K562 (cell line): ENCODE data around the gene SNU13. TPM values are rescaled to one million over a fixed set of nuclear protein-coding genes. Genes with fewer than 3 reads are reported as not detected.
"Not testable (repeated sequence)": the region's sequence is repeated elsewhere in the genome, so short reads cannot be mapped to it uniquely, and the experiment has no call there.

Experiments used
- ATAC-seq: fragments of 200-7000 bp; cut with Tn5 transposase; 3 replicates; pipeline ENCODE4 v1.9.1; 2020; ENCODE audit warnings: moderate library complexity
- BruUV-seq: library from RNA; stranded (reverse); fragments of 400-500 nt; replicated peaks from 2 replicates; lab custom pipeline; 2021; lab: Mats Ljungman, UMichigan
- CTCF ChIA-PET: fragments of 300-600 bp; formaldehyde crosslinking; extraction: SDS; loops from one replicate; lab custom pipeline; 2021; ENCODE audit warnings: low intra/inter-chr PET ratio; lab: Yijun Ruan, JAX
- POLR2A ChIA-PET: fragments of 300-600, 350-650 bp; sonication (Branson Sonifier 250); formaldehyde crosslinking; extraction: SDS; loops from one replicate; lab custom pipeline; 2021; ENCODE audit warnings: antibody characterized with exemption, inconsistent platforms; lab: Yijun Ruan, JAX
- DNase-seq, 4 experiments: peaks; one replicate each; pipeline versions ENCODE4 v3.0.0 to v3.0.0-alpha.2; 2011 to 2018; ENCODE audit warnings: low spot score in 3 of 4, mixed read lengths in 3 of 4; ENCODE audit errors: extremely low read depth in 1 of 4
- FAIRE-seq: peaks from 2 replicates; lab custom pipeline; 2011; peaks lifted over from hg19 to GRCh38; lab: Jason Lieb, UNC
- H2AFZ ChIP-seq: 2 replicates; pipeline ENCODE4 v1.6.0; 2011; ENCODE audit warnings: low read depth, low read length, control low read depth, inconsistent platforms
- H3K27ac ChIP-seq: fragments of 200-600 bp; 3 replicates; pipeline ENCODE4 v1.8.0; 2011; ENCODE audit warnings: low read depth, mild to moderate bottlenecking, control low read depth, inconsistent platforms, low read length, moderate library complexity, mixed read lengths; ENCODE audit errors: extremely low read depth
- H3K27me3 ChIP-seq, 2 experiments: fragments of 300-600 bp in 1 of 2; 2 replicates in 1 of 2; 3 replicates in 1 of 2; pipeline versions ENCODE4 v1.6.0 to v1.8.0; 2011; ENCODE audit warnings: inconsistent platforms in 2 of 2, low read length in 2 of 2, mild to moderate bottlenecking in 1 of 2, mixed read lengths in 1 of 2, moderate library complexity in 1 of 2; ENCODE audit not compliant: control insufficient read depth in 2 of 2, insufficient read depth in 2 of 2
- H3K36me3 ChIP-seq: fragments of 300-600 bp; 3 replicates; pipeline ENCODE4 v1.8.0; 2011; ENCODE audit warnings: mild to moderate bottlenecking, low read length, inconsistent platforms; ENCODE audit not compliant: control insufficient read depth, insufficient read depth
- H3K4me1 ChIP-seq, 2 experiments: fragments of 200-600 bp in 1 of 2; replicated peaks in 1 of 2; 2 replicates in 1 of 2; 3 replicates in 1 of 2; pipeline versions ENCODE4 v1.5.1 to v1.8.0; 2011; ENCODE audit warnings: inconsistent platforms in 2 of 2, low read length in 2 of 2, mild to moderate bottlenecking in 1 of 2, mixed read lengths in 1 of 2, moderate library complexity in 1 of 2; ENCODE audit not compliant: control insufficient read depth in 2 of 2, insufficient read depth in 2 of 2
- H3K4me2 ChIP-seq: 2 replicates; pipeline ENCODE4 v1.6.1; 2011; ENCODE audit warnings: low read length, control low read depth, inconsistent platforms, mixed read lengths; ENCODE audit not compliant: insufficient read depth
- H3K4me3 ChIP-seq: fragments of 200-600 bp; sonication (generic), shearing (Covaris generic); 2 replicates; pipeline ENCODE4 v1.5.1; 2016; ENCODE audit warnings: control low read depth, inconsistent platforms
- H3K79me2 ChIP-seq: fragments of 200-600 bp; 3 replicates; pipeline ENCODE4 v1.8.0; 2011; ENCODE audit warnings: low read length, inconsistent platforms; ENCODE audit not compliant: control insufficient read depth, insufficient read depth
- H3K9ac ChIP-seq, 2 experiments: 2 replicates each; pipeline versions ENCODE4 v1.6.0 to v1.6.1; 2011; ENCODE audit warnings: low read depth in 2 of 2, low read length in 2 of 2, control low read depth in 1 of 2, inconsistent platforms in 1 of 2, mild to moderate bottlenecking in 1 of 2, mixed read lengths in 1 of 2; ENCODE audit not compliant: insufficient read depth in 1 of 2
- H3K9me1 ChIP-seq: one replicate; pipeline ENCODE4 v1.6.0; 2011; ENCODE audit warnings: inconsistent platforms, mild to moderate bottlenecking, low read length, moderate library complexity; ENCODE audit not compliant: control insufficient read depth, insufficient read depth
- H3K9me3 ChIP-seq: replicated peaks from 2 replicates; pipeline ENCODE4 v1.5.1; 2011; ENCODE audit warnings: low read depth, low read length, inconsistent platforms; ENCODE audit not compliant: control insufficient read depth, insufficient read depth
- H4K20me1 ChIP-seq: replicated peaks from 2 replicates; pipeline ENCODE4 v1.6.1; 2011; ENCODE audit warnings: low read length, inconsistent platforms, mixed read lengths; ENCODE audit not compliant: control insufficient read depth, insufficient read depth
- CREB5 ChIP-seq: fragments of 250-450 bp; sonication (Bioruptor Pico); IDR thresholded peaks from 2 replicates; pipeline ENCODE4 v1.5.0; 2020; ENCODE audit warnings: mild to moderate bottlenecking
- CUX1 ChIP-seq: fragments of 200-800 bp; sonication (Bioruptor generic); IDR thresholded peaks from 2 replicates; pipeline ENCODE4 v1.6.1; 2016; ENCODE audit warnings: missing genetic modification characterization, missing compliant biosample characterization
- ZNF75A ChIP-seq: fragments of 450-650 bp; formaldehyde crosslinking; IDR thresholded peaks from 2 replicates; pipeline ENCODE4 v1.4.0; 2020; ENCODE audit warnings: mild to moderate bottlenecking
- WGBS: fragments of 100-300 bp; shearing (Covaris generic); methylation state at CpG from one replicate; pipeline ENCODE4 v1.1.6; 2016; ENCODE audit warnings: low coverage, mixed read lengths; ENCODE audit not compliant: insufficient coverage; ENCODE audit errors: missing lambda C conversion rate; 5-methylcytosine and 5-hydroxymethylcytosine counted together
- in situ Hi-C: fragments of 300-500 bp; cut with MboI; formaldehyde crosslinking; loops from 4 replicates; pipeline ENCODE4 v1.15.0; 2018; ENCODE audit warnings: inconsistent platforms, mixed read lengths
- intact Hi-C: fragments of 100-400 bp; cut with micrococcal nuclease; formaldehyde crosslinking; loops from 2 replicates; pipeline ENCODE4 v1.14.2; 2022
- polyA plus RNA-seq, 8 experiments: library from polyadenylated mRNA; depleted of rRNA in 4 of 8; stranded (reverse) in 5 of 8; unstranded in 3 of 8; fragments of >200 nt; fragmentation: Nextera tagmentation in 2 of 8; fragmentation: Illumina TruSeq in 1 of 8; extraction: Ambion mirVana in 2 of 8; extraction: Trizol in 1 of 8; gene quantifications; 2 replicates each; pipeline versions ENCODE4 v1.2.1 to v1.2.3, GENCODE V29; 2011 to 2014; ENCODE audit warnings: inconsistent platforms in 1 of 8, missing spikeins in 1 of 8
- total RNA-seq, 7 experiments: library from RNA; depleted of rRNA in 6 of 7; stranded (reverse); fragments of >200 nt in 6 of 7; fragmentation: Illumina TruSeq in 2 of 7; extraction: Trizol in 2 of 7; gene quantifications; 2 replicates each; pipeline versions ENCODE4 v1.2.1 to v1.2.3, GENCODE V29; 2011 to 2021; ENCODE audit warnings: low replicate concordance in 1 of 7

SNU13 gene
- total and polyA plus RNA-seq, 9 of the 15 experiments (the other 6 are each of a cell fraction or from before 2014, with no cell fraction given), result 185 to 981 (median 283) TPM

GRCh38 chr22:41636467-41636866 is 52.2 kb downstream of the SNU13 start (continued):
- no peak for TF ChIP-seq CUX1
- no peak for TF ChIP-seq CREB5 (CRISPR knock-in tag)
- TF ChIP-seq ZNF75A (CRISPR knock-in tag), result no peak

GRCh38 chr22:41634610-41635009 is 54.1 kb downstream of the SNU13 start:
- H2AFZ ChIP-seq, H3K9me1 ChIP-seq, H3K27me3 ChIP-seq, FAIRE-seq, CTCF ChIA-PET, DNase-seq, ATAC-seq, H3K4me1 ChIP-seq, H3K4me3 ChIP-seq, in situ Hi-C loops, H3K9me3 ChIP-seq, H3K9ac ChIP-seq, intact Hi-C loops, H4K20me1 ChIP-seq, H3K4me2 ChIP-seq, H3K27ac ChIP-seq, BruUV-seq, H3K79me2 ChIP-seq: not testable (repeated sequence)
- POLR2A ChIA-PET, result interaction anchor here (0.6 to 1.1 kb wide), 2 partner anchors 14 to 15 kb away, joined by 3 read pairs; partner anchors contain the start of gene DESI1
- peaks cover 69% of the 10 kb centered on the region for H3K36me3 ChIP-seq
- WGBS, result 94% methylated on average over 8 of the region's 8 CpGs

GRCh38 chr22:41631615-41632014 is 57.1 kb downstream of the SNU13 start:
- 100% methylated on average over 1 of the region's 23 CpGs for WGBS
- H3K27ac ChIP-seq, H3K9me3 ChIP-seq, H3K79me2 ChIP-seq, DNase-seq, in situ Hi-C loops, H3K4me1 ChIP-seq, BruUV-seq, H3K27me3 ChIP-seq, H3K9ac ChIP-seq, ATAC-seq, POLR2A ChIA-PET, H3K9me1 ChIP-seq, intact Hi-C loops, H3K4me3 ChIP-seq, H3K4me2 ChIP-seq, FAIRE-seq, H4K20me1 ChIP-seq, CTCF ChIA-PET, H2AFZ ChIP-seq: not testable (repeated sequence)
- peaks cover 74% of the 10 kb centered on the region for H3K36me3 ChIP-seq
